WTC11 (cell line): ENCODE measurements around the gene KANSL1L. TPM values are rescaled to one million over a fixed set of nuclear protein-coding genes. Genes with fewer than 3 reads are reported as not detected.

ENCODE experiments used
- ATAC-seq: fragments of 200-7000 bp; cut with Tn5 transposase; 2 replicates; pipeline ENCODE4 v1.10.0; 2021; ENCODE audit warnings: mild to moderate bottlenecking, moderate library complexity
- CTCF ChIA-PET: fragments of 300-600 bp; sonication (Branson Sonifier 250); formaldehyde crosslinking; loops from one replicate; lab custom pipeline; 2021; ENCODE audit warnings: antibody characterized with exemption; lab: Charles Lee
- POLR2A ChIA-PET: fragments of 350-600 bp; sonication (Branson Sonifier 250); formaldehyde crosslinking; loops from one replicate; lab custom pipeline; 2021; ENCODE audit warnings: antibody characterized with exemption; lab: Charles Lee
- DNase-seq: peaks from one replicate; pipeline ENCODE4 v3.0.0; 2021; ENCODE audit warnings: low spot score
- H3K27ac Mint-ChIP-seq: 2 replicates; pipeline ENCODE4 v1.8.0; 2021; ENCODE audit warnings: mixed read lengths
- H3K27me3 Mint-ChIP-seq: 2 replicates; pipeline ENCODE4 v1.8.0; 2021; ENCODE audit warnings: low read depth, mild to moderate bottlenecking, moderate library complexity, mixed read lengths
- H3K36me3 Mint-ChIP-seq: 2 replicates; pipeline ENCODE4 v1.8.0; 2021; ENCODE audit warnings: mixed read lengths
- H3K4me1 Mint-ChIP-seq: 2 replicates; pipeline ENCODE4 v1.8.0; 2022; ENCODE audit warnings: mixed read lengths
- H3K4me3 Mint-ChIP-seq: 2 replicates; pipeline ENCODE4 v1.8.0; 2021; ENCODE audit warnings: mild to moderate bottlenecking, moderate library complexity, mixed read lengths
- H3K9me3 Mint-ChIP-seq: 2 replicates; pipeline ENCODE4 v1.8.0; 2021; ENCODE audit warnings: mixed read lengths
- FOXJ3 ChIP-seq: sonication (generic); formaldehyde crosslinking; IDR thresholded peaks from 2 replicates; pipeline ENCODE4 v1.9.0; 2021; ENCODE audit warnings: missing genetic modification reagents, mild to moderate bottlenecking, borderline replicate concordance
- FOXP1 ChIP-seq: sonication (generic); formaldehyde crosslinking; IDR thresholded peaks from 2 replicates; pipeline ENCODE4 v1.8.0; 2022; ENCODE audit warnings: missing genetic modification reagents, mild to moderate bottlenecking, moderate library complexity, borderline replicate concordance
- GABPB1 ChIP-seq: sonication (generic); formaldehyde crosslinking; IDR thresholded peaks from 2 replicates; pipeline ENCODE4 v1.8.1; 2023; ENCODE audit warnings: mild to moderate bottlenecking, missing genetic modification reagents
- GRHL2 ChIP-seq: fragments of 250-450 bp; sonication (Bioruptor Pico); IDR thresholded peaks from 2 replicates; pipeline ENCODE4 v1.8.0; 2022; ENCODE audit warnings: mild to moderate bottlenecking, moderate library complexity; ENCODE audit not compliant: insufficient replicate concordance, severe bottlenecking
- JUN ChIP-seq: sonication (generic); formaldehyde crosslinking; IDR thresholded peaks from 2 replicates; pipeline ENCODE4 v1.8.0; 2023; ENCODE audit warnings: mild to moderate bottlenecking, missing genetic modification reagents
- MXD4 ChIP-seq: fragments of 250-450 bp; sonication (Bioruptor Pico); IDR thresholded peaks from 2 replicates; pipeline ENCODE4 v1.8.0; 2021; ENCODE audit warnings: mild to moderate bottlenecking, moderate library complexity, borderline replicate concordance
- PRRX2 ChIP-seq: fragments of 250-450 bp; sonication (Bioruptor Pico); IDR thresholded peaks from 2 replicates; pipeline ENCODE4 v1.8.0; 2021; ENCODE audit warnings: mild to moderate bottlenecking
- SMAD4 ChIP-seq: sonication (generic); formaldehyde crosslinking; IDR thresholded peaks from 2 replicates; pipeline ENCODE4 v1.8.0; 2022; ENCODE audit warnings: mild to moderate bottlenecking, missing genetic modification reagents
- SOX15 ChIP-seq: fragments of 250-450 bp; sonication (Bioruptor Pico); IDR thresholded peaks from 2 replicates; pipeline ENCODE4 v1.9.0; 2021; ENCODE audit warnings: mild to moderate bottlenecking
- ZBTB21 ChIP-seq: sonication (generic); formaldehyde crosslinking; IDR thresholded peaks from 2 replicates; pipeline ENCODE4 v1.8.1; 2023; ENCODE audit warnings: mild to moderate bottlenecking, missing genetic modification reagents, borderline replicate concordance
- ZNF219 ChIP-seq: sonication (generic); formaldehyde crosslinking; IDR thresholded peaks from 2 replicates; pipeline ENCODE4 v1.8.0; 2023; ENCODE audit warnings: missing genetic modification reagents, mild to moderate bottlenecking, borderline replicate concordance
- total RNA-seq: library from RNA; stranded (reverse); gene quantifications from 3 replicates; pipeline ENCODE4 v1.2.3, GENCODE V29; 2021
- TF ChIP-seq, protein P1 (sequence below): sonication (generic); formaldehyde crosslinking; IDR thresholded peaks from 2 replicates; pipeline ENCODE4 v1.8.1; 2022; ENCODE audit warnings: missing genetic modification reagents, borderline replicate concordance
- TF ChIP-seq, protein P2 (sequence below): sonication (generic); formaldehyde crosslinking; conservative IDR thresholded peaks from 2 replicates; pipeline ENCODE4 v1.8.1; 2023; ENCODE audit warnings: mild to moderate bottlenecking, low read depth, missing genetic modification reagents, moderate library complexity
- TF ChIP-seq, protein P3 (sequence below): sonication (generic); formaldehyde crosslinking; IDR thresholded peaks from 2 replicates; pipeline ENCODE4 v1.8.0; 2023; ENCODE audit warnings: missing genetic modification reagents
- TF ChIP-seq, protein P4 (sequence below): sonication (generic); formaldehyde crosslinking; IDR thresholded peaks from 2 replicates; pipeline ENCODE4 v1.8.1; 2022; ENCODE audit warnings: low read depth, mild to moderate bottlenecking, moderate library complexity, missing genetic modification reagents, borderline replicate concordance
- TF ChIP-seq, protein P5 (sequence below): sonication (generic); formaldehyde crosslinking; IDR thresholded peaks from 2 replicates; pipeline ENCODE4 v1.8.0; 2023; ENCODE audit warnings: missing genetic modification reagents, mild to moderate bottlenecking, borderline replicate concordance
- TF ChIP-seq, protein P6 (sequence below): sonication (generic); formaldehyde crosslinking; IDR thresholded peaks from 2 replicates; pipeline ENCODE4 v1.8.0; 2022; ENCODE audit warnings: mild to moderate bottlenecking, missing genetic modification reagents
- TF ChIP-seq, protein P7 (sequence below): sonication (generic); formaldehyde crosslinking; IDR thresholded peaks from 2 replicates; pipeline ENCODE4 v1.8.1; 2023; ENCODE audit warnings: mild to moderate bottlenecking, missing genetic modification reagents, moderate library complexity

Gene KANSL1L
- total RNA-seq, 1 experiment from 2014 or later, result 11.4 TPM

DNA sequence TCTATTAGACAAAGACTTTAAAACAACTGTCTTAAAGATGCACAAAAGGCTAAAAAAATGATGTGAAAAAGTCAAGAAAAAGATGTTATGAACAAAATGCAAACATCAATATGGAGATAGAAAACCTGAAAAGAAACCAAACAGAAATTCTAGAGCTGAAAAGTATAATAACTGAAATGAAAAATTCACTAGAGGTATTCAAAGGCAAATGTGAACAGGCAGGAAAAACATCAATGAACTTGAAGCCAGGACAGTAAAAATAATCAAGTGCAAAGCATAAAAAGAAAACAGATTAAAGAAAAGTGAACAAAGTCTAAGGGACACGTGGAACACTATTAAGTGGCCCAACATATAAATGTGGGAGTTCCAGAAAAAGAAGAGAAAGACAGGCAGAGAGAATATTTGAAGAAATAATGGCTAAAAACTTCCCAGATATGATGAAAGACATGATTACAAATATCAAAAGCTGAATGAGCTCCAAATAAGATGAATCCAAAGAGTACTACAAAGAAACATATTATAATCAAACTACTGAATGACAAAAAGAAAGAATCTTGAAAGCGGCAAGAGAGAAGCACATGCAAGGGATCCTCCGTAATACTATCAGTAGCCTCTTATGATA lies 57.5 kb downstream of the KANSL1L start:
- Mint-ChIP-seq H3K4me3 (no peak overlapping the region), H3K9me3 (peaks cover 13% of the 10 kb centered on the region), H3K4me1 (peaks cover 8% of the 10 kb centered on the region), H3K27ac (no peak overlapping the region), H3K27me3 (no peaks in the 10 kb centered on the region), H3K36me3 (peaks cover 4% of the 10 kb centered on the region; the same call in 1 of the 2 replicates)
- ChIA-PET CTCF (no interaction called here), POLR2A (no interaction called here)
- DNase-seq (no peak), ATAC-seq (no peak)
- TF ChIP-seq FOXJ3, result no peak
- TF ChIP-seq, protein P1, sequence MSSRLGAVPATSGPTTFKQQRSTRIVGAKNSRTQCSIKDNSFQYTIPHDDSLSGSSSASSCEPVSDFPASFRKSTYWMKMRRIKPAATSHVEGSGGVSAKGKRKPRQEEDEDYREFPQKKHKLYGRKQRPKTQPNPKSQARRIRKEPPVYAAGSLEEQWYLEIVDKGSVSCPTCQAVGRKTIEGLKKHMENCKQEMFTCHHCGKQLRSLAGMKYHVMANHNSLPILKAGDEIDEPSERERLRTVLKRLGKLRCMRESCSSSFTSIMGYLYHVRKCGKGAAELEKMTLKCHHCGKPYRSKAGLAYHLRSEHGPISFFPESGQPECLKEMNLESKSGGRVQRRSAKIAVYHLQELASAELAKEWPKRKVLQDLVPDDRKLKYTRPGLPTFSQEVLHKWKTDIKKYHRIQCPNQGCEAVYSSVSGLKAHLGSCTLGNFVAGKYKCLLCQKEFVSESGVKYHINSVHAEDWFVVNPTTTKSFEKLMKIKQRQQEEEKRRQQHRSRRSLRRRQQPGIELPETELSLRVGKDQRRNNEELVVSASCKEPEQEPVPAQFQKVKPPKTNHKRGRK (CRISPR knock-in tag), result no peak
- TF ChIP-seq, protein P2, sequence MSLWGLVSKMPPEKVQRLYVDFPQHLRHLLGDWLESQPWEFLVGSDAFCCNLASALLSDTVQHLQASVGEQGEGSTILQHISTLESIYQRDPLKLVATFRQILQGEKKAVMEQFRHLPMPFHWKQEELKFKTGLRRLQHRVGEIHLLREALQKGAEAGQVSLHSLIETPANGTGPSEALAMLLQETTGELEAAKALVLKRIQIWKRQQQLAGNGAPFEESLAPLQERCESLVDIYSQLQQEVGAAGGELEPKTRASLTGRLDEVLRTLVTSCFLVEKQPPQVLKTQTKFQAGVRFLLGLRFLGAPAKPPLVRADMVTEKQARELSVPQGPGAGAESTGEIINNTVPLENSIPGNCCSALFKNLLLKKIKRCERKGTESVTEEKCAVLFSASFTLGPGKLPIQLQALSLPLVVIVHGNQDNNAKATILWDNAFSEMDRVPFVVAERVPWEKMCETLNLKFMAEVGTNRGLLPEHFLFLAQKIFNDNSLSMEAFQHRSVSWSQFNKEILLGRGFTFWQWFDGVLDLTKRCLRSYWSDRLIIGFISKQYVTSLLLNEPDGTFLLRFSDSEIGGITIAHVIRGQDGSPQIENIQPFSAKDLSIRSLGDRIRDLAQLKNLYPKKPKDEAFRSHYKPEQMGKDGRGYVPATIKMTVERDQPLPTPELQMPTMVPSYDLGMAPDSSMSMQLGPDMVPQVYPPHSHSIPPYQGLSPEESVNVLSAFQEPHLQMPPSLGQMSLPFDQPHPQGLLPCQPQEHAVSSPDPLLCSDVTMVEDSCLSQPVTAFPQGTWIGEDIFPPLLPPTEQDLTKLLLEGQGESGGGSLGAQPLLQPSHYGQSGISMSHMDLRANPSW, result no peak
- TF ChIP-seq FOXP1, result no peak
- TF ChIP-seq, protein P3, sequence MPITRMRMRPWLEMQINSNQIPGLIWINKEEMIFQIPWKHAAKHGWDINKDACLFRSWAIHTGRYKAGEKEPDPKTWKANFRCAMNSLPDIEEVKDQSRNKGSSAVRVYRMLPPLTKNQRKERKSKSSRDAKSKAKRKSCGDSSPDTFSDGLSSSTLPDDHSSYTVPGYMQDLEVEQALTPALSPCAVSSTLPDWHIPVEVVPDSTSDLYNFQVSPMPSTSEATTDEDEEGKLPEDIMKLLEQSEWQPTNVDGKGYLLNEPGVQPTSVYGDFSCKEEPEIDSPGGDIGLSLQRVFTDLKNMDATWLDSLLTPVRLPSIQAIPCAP, result no peak
- no peak for TF ChIP-seq ZNF219 (CRISPR knock-in tag)
- TF ChIP-seq ZBTB21 (CRISPR knock-in tag), result no peak
- TF ChIP-seq, protein P4, sequence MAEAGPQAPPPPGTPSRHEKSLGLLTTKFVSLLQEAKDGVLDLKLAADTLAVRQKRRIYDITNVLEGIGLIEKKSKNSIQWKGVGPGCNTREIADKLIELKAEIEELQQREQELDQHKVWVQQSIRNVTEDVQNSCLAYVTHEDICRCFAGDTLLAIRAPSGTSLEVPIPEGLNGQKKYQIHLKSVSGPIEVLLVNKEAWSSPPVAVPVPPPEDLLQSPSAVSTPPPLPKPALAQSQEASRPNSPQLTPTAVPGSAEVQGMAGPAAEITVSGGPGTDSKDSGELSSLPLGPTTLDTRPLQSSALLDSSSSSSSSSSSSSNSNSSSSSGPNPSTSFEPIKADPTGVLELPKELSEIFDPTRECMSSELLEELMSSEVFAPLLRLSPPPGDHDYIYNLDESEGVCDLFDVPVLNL, result no peak
- TF ChIP-seq, protein P5, sequence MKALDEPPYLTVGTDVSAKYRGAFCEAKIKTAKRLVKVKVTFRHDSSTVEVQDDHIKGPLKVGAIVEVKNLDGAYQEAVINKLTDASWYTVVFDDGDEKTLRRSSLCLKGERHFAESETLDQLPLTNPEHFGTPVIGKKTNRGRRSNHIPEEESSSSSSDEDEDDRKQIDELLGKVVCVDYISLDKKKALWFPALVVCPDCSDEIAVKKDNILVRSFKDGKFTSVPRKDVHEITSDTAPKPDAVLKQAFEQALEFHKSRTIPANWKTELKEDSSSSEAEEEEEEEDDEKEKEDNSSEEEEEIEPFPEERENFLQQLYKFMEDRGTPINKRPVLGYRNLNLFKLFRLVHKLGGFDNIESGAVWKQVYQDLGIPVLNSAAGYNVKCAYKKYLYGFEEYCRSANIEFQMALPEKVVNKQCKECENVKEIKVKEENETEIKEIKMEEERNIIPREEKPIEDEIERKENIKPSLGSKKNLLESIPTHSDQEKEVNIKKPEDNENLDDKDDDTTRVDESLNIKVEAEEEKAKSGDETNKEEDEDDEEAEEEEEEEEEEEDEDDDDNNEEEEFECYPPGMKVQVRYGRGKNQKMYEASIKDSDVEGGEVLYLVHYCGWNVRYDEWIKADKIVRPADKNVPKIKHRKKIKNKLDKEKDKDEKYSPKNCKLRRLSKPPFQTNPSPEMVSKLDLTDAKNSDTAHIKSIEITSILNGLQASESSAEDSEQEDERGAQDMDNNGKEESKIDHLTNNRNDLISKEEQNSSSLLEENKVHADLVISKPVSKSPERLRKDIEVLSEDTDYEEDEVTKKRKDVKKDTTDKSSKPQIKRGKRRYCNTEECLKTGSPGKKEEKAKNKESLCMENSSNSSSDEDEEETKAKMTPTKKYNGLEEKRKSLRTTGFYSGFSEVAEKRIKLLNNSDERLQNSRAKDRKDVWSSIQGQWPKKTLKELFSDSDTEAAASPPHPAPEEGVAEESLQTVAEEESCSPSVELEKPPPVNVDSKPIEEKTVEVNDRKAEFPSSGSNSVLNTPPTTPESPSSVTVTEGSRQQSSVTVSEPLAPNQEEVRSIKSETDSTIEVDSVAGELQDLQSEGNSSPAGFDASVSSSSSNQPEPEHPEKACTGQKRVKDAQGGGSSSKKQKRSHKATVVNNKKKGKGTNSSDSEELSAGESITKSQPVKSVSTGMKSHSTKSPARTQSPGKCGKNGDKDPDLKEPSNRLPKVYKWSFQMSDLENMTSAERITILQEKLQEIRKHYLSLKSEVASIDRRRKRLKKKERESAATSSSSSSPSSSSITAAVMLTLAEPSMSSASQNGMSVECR, result no peak
- TF ChIP-seq MXD4 (CRISPR knock-in tag), result no peak
- no peak for TF ChIP-seq GRHL2
- TF ChIP-seq, protein P6, sequence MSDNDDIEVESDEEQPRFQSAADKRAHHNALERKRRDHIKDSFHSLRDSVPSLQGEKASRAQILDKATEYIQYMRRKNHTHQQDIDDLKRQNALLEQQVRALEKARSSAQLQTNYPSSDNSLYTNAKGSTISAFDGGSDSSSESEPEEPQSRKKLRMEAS (CRISPR knock-in tag), result no peak
- TF ChIP-seq PRRX2 (CRISPR knock-in tag), result no peak
- no peak for TF ChIP-seq GABPB1
- TF ChIP-seq JUN (CRISPR knock-in tag), result no peak
- TF ChIP-seq, protein P7, sequence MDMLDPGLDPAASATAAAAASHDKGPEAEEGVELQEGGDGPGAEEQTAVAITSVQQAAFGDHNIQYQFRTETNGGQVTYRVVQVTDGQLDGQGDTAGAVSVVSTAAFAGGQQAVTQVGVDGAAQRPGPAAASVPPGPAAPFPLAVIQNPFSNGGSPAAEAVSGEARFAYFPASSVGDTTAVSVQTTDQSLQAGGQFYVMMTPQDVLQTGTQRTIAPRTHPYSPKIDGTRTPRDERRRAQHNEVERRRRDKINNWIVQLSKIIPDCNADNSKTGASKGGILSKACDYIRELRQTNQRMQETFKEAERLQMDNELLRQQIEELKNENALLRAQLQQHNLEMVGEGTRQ (CRISPR knock-in tag), result no peak
- no peak for TF ChIP-seq SMAD4
- no peak for TF ChIP-seq SOX15 (CRISPR knock-in tag)
